Muscle of arm (tissue), 12 donors: ENCODE results near the gene EFCAB13. TPM values are rescaled to one million over a fixed set of nuclear protein-coding genes. Genes with fewer than 3 reads are reported as not detected.

Experiments
- DNase-seq: peaks from one replicate; pipeline ENCODE4 v3.0.0-alpha.2; 2013
- polyA plus RNA-seq, 12 donors: library from polyadenylated mRNA; unstranded; fragments of 120-200 nt; gene quantifications; one replicate each; pipeline ENCODE4 v1.2.1, GENCODE V29; 2013; ENCODE audit not compliant: insufficient read length in 12 of 12

EFCAB13 gene
- polyA plus RNA-seq, 12 donors = 2.1 to 16.1 (median 6.9) TPM; not detected in 1

DNA sequence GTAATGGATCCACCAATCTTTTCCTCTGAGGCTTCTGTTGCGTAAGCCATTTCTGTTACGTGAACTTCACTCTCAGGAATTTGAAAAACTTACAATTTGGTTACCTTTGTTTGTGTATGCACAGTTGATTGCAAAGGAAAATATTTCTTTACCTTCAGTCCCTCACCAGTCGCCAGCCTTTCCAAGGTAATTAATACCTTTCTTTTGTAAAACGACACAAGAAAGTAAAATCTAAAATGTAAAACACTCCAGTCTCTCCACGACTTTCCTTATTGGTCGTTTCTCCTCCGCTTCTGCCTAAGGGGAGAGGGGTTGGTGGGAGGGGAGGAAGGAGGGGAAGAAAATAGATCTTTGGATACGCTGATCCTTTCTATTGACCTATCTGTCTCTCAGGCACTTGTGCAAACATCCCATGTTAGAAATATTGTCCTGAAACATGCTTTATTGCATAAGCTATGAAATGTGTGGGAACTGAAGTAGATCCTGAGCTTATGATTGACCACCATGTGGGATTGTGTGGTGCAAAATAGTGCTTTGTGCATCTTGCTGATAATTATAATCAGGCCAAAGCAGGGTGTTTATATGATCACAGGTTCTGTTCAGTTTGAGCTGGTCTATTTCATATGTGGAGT lies 32.4 kb upstream of the EFCAB13 start:
- DNase-seq = no peak

DNA sequence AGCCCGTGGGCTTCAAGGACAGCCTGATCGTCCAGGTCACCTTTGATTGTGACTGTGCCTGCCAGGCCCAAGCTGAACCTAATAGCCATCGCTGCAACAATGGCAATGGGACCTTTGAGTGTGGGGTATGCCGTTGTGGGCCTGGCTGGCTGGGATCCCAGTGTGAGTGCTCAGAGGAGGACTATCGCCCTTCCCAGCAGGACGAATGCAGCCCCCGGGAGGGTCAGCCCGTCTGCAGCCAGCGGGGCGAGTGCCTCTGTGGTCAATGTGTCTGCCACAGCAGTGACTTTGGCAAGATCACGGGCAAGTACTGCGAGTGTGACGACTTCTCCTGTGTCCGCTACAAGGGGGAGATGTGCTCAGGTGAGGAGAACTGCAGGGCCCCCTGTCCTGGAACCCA lies 31.5 kb upstream of the EFCAB13 start:
- DNase-seq = no peak

DNA sequence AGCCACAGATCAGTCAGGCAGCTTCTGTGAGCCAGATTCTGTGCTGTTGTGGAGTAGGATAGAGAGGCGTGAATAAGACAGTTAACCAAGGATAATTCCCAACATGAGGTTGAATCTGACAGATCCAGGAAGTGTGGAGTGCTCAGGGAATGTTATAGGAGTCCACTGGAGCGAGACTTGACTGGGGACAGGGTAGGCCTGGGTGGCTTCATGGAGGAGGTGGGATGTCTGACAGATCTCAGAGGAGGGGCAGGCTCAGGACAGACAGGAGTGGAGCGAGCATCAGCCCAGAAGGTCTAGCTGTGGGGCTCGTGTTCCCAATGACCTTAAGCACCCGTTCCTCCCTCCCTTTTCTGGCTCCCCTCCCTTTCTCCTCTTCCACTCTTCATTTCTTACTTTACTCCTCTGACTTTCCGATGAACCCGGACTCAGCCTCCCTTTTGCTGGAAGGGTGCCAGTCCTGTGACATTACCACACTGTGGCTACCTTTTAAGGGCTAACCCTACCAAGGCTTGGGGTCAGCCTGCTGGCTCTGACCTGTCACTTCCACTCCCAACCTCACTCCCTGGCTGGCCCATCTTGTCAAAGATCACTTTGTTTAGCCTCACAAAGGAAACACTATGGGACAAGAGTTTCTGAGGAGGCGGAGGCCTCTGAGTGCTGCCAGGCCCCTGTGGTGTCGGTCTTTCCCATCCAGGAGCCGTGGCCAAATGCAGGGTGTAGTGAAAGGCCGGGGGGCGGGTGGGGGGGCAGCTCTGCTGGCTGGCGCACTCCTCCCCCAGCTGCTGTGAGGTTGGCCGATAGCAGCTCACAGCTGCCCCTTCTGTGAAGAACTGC lies 28.5 kb upstream of the EFCAB13 start:
- DNase-seq = no peak

DNA sequence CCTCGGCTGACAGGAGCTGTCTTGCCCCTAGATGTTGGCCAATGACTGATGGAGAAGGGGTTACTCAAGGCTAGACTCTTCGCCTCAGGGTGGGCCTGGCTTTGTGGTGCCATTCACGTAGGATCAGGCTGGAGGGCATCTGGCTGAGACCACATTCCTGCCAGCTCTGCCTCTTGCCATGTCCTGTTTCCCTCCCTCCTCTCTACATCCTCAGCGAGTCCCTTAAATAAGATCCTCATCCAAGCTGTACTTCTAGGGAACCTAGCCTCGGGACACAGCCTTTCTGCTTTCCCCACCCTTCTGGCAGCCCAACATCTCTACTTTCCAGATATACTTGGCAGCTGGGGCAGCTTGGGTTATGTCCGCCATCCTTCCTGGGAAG lies 27.9 kb upstream of the EFCAB13 start:
- no peak for DNase-seq

DNA sequence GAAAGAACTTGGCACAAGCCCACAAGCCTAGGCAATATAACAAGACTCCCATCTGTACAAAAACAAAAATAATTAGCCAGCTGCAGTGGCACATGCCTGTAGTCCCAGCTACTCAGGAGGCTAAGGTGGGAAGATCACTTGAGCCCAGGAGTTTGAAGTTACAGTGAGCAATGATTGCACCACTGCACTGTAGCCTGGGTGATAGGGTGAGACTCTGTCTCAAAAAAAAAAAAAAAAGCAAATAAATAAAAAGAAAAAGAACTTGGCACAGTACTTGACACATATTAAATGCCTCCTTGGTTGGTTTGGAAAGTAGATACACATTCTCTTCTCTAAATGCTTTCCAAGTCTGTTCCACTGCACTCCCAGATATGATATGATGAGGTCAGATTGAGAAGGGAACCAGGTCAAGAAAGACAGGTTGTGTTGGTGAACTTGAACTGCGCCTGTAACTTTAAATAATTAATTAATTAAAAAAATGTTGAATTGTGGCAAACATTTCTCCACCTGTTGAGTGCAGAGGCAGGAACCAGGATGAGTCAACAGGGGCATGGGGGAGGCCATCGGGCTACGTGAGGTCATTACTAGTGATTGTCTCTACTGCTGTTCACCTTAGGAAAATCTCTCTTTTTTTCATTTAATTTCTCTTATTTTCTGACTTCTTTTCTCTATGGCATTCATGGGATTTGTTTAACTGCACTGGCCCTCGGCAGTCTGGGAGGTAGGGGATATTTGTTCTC lies 25.9 kb upstream of the EFCAB13 start:
- no peak for DNase-seq

DNA sequence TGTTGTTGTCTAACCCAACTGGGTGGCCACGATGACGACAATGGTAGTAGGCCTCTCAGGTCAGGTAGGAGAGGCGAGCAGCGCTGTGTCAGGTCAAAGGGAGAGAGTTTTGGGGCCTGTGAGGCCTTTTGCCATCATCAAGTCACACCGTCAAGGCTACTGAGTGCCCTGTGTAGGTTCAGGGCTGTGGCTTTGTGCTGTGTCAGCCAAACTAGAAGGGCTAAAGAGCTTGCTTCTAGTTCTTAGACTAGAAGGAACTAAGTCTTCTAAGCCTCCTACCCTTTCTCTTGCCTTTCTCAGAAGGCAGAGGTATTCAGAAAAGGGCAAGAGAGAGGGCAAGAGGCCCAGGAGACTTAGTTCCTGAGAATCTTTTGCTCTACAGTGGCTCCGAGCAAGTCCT lies 25.0 kb upstream of the EFCAB13 start:
- DNase-seq = no peak

DNA sequence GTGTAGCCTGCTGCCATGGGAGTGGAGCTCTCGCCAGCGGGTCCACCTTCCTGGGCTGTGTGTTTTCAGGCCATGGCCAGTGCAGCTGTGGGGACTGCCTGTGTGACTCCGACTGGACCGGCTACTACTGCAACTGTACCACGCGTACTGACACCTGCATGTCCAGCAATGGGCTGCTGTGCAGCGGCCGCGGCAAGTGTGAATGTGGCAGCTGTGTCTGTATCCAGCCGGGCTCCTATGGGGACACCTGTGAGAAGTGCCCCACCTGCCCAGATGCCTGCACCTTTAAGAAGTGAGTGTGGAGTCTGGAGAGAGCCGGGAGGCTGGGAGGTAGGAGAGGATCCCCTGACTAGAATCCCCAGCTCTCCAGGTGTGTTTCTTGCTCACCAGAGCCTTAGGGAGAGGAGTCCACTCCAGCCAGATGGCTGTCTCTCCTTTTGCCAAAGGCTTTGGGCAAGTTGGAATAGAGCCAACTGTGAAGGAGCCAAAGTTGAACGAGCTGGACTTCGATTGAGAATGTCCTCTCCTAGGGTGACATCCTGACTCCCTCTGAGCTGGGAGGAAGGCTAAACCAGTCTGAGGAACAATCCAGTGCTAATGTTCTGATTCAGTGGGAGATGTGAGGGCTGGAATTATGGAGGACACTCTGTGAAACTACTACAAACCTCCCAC lies 24.4 kb upstream of the EFCAB13 start:
- DNase-seq = no peak

DNA sequence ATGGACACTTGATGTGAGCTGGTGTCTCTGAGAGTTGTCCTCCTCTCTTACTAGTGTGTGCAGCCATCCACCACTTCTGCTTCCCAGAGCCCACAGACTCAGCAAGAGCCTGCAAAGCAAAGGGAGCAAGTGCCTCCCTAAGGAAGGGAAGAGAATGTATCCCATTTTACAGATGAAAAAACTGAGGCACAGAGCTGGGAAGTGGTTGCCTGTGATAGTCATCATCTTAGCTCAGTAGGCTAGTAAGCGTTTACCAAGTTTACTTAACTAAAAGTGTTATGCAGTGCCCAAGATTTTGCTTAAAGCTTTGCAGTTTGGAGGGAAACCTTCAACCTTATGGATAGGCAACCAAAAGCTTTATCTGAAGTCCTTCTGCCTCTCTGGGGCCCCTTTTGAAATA lies 23.0 kb upstream of the EFCAB13 start:
- no peak for DNase-seq

DNA sequence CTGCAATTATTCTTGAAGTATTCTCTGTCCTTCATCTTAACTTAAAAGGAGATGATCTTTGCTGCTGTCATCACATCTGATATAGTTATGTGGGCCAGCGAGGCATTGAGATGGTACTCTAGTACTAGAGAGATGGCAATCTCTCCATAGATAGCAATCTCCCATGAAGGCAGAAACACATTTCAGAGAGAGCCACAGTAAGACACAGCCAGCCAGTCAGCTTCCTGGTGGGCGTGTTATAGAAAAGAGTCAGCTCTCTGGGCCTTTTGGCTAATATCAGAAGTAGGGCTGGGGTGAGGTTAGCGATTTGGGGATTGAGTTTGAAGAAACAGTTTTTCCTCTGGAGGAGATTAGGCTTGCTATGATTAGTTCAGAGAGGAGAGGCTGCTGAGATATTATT lies 22.6 kb upstream of the EFCAB13 start:
- no peak for DNase-seq

DNA sequence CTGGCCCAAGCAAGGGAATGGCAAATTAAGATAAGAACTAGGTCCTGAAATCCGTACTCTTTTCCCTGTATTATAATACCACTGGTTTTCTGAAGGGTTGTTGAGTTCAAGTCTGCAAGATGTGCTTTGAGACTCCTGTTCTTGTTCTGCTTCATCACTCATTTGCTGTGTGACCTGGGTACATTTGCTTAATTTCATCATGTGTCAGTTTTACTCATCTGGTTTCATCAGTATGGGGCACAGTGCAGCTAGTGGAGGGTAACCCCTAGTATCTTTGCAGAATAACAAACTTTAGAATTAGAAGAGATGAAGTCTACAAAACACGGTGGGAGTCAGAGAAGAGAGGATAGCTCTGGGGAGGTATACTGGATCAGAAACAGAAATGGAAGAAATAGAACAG lies 21.9 kb upstream of the EFCAB13 start:
- DNase-seq = no peak

DNA sequence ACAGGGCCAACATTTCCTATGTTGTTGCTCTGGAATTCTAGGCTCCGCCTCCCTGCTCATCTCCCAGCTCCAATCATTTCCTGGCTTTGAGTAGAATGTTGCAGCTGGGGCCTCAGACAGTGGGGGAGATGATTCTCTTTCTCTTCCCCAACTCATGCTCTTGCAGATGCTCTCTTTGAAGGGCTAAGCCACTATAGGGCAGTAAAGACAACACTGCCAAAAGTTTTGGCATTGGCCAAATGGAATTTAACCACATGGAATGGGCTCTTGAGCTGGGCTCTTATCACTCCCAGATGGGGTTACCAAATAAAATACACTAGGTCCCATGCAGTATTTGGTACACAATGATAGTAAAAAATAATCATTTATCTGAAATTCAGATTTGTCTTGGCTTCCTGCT lies 19.6 kb upstream of the EFCAB13 start:
- DNase-seq = no peak

DNA sequence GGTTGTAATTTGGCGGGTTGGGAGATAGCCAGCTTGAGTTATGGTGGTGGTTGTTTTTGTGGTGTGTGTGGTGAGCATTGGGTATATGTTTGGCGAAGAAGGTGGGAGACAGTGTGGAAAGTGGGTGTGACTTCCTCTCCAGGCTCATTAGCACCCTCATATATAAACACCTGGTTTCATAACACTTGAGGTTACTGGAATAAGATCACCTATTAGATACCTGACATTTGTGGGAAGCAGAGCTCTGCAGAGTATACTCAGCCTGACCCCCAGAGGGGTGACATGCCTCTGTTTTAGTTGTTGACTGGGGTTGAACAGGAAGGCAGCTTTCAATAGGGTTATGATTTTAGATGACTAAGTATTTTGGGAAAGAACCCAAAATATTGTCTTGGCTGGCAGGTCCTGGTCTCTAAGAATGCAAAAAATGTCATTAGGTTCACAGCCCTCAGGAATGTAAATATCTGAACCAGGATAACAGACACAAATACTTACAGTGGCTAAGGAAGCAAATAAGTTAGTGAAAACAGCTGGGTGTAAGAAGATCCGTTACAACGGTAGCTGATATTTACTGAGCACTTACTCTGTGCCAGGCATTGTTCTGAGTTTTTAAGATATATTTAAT lies 18.3 kb upstream of the EFCAB13 start:
- no peak for DNase-seq

DNA sequence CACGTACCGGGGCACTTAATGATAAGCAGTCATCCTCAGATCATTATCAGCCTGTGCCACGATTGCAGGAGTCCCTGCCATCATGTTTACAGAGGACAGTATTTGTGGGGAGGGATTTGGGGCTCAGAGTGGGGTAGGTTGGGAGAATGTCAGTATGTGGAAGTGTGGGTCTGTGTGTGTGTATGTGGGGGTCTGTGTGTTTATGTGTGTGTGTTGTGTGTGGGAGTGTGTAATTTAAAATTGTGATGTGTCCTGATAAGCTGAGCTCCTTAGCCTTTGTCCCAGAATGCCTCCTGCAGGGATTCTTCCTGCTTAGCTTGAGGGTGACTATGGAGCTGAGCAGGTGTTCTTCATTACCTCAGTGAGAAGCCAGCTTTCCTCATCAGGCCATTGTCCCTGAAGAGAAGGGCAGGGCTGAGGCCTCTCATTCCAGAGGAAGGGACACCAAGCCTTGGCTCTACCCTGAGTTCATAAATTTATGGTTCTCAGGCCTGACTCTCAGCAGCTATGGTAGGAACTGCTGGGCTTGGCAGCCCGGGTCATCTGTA lies 13.5 kb upstream of the EFCAB13 start:
- DNase-seq = no peak

DNA sequence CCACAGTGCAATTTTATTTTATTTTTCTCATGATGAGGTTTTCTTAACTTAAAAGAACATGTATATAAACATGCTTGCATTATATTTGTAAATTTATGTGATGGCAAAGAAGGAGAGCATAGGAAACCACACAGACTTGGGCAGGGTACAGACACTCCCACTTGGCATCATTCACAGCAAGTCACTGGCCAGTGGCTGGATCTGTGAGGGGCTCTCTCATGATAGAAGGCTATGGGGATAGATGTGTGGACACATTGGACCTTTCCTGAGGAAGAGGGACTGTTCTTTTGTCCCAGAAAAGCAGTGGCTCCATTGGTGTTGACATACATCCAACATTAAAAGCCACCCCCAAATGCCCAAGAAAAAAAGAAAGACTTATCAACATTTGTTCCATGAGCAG lies 12.3 kb upstream of the EFCAB13 start:
- no peak for DNase-seq

DNA sequence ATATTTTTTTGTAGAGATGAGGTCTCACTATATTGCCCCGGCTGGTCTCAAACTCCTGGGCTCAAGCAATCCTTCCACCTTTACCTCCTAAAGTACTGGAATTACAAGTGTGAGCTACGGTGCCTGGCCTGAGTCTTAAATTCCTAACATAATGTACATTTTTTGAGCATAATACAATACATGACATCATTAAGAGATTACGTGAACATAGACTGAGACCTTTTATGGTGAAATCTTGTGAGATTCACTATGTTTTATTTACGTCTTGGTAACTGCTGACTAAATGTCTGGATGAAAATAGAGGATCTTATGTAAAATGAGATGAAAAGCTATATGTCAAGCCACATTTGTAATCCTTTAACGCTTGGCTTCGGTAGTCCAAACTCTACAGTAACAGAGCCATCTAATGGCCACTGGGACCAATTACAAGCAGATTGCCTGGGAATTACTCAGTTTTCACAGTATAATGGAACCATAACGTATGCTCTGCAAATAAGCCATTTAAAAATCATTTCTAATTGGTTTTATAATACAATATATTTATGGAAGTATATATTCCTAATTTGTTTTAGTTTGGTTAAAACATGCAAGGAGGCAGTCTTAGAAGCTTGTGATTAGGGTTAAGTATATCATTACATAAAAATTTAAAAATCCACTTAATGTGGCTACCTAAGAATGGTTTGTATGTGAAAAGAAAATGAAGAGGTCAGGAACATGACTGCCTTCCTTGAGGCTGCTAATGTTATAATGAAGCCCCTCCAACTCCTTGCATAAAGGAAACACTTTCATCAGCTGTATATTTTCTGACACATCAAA lies 8.1 kb upstream of the EFCAB13 start:
- peak; percentile 81 for DNase-seq

DNA sequence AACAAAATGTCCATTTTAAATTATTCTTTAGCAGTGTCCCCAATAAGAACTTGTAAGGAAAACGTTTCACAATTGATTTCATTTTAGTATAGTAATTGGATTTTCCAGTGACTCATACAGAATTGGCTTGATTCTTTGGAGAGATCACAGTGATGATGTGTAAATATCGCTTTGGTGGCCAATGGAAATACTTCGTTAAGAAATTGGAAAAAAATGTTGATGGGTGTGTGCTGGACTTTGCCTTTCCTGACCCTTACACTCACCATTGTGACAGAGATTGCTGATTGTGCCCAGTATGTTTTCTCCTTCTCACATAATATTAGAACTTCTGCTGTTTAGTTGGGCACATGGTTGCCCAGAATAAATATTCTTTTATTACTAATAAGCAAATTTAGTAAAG lies 7.4 kb upstream of the EFCAB13 start:
- peak; percentile 35 for DNase-seq

DNA sequence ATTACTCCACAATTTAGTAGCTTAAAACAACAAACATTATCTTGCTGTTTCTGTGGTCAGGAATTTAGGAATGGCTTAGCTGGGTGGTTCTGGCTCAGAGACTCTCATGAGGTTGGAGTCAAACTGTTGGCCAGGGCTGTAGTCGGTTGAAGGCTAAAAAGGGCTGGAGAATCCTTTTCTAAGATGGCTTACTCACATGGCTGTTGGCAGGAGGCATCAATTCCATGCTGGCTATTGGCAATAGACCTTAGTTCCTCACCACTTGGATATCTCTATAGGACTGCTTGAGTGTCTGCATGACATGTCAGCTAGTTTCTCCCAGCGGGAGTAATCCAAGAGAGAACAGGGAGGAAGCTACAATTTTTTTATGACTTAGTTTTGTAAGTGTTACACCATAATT lies 6.6 kb upstream of the EFCAB13 start:
- DNase-seq = no peak

DNA sequence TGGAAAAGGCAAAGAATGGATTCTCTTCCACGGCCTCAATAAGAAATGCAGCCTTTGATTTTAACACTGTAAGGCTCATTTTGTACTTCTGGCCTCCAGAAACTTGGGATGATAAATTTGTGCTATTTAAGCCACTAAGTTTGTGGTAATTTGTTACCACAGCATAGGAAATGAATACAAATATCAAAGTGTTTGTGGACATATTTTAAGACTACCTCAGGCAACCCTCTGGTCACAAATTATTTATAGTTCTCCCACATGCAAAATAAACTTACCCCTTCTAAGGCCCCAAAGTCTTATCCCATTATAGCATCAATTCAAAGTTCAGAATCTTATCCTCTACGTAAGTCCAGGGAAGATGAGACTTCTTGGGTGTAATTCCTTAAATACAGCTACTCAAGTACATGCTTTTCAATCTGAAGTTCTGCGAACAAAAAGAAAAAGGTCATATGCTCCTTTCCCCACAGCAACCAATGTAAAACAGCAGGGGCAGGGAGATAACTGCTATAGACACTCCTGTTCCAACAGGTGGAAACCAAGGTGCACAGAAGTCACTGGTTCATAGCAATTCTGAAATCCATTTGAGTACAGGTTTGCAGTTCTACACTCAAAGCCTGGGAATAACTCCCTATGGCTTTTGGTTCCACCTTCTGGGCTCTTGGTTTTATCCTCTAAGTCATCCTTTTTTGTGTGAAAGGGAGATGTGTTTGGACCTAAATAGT lies 5.4 kb upstream of the EFCAB13 start:
- DNase-seq = no peak

DNA sequence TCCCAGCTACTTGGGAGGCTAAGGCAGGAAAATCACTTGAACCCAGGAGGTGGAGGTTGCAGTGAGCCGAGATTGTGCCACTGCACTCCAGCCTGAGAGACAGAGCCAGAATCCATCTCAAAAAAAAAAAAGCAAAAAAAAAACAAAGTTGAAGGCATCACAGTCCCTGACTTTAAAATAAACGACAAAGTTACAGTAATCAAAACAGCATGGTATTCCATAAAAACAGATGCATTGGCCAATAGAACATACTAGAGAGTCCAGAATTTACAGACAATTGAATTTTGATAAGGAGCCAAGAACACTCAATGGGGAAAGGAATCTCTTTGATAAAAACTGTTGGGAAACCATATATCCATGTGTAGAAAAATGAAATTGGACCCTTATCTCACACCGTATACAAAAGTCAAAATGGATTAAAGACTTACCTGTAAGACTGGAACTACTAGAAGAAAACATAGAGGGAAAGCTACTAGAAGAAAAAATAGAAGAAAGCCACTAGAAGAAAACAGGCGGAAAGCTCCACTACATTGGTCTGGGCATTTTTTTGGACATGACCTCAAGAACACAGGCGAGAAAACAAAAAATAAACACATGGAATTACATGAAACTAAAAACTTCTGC lies 2.8 kb upstream of the EFCAB13 start:
- no peak for DNase-seq
